BLaER1 treated with 17β-estradiol and CSF1 and Interleukin-3, amounts not matched to agents 10 nM and 100 nM (cell line): ENCODE measurements around the gene GAL3ST2.

Experiments used
- H3K27ac ChIP-seq, 11 experiments: shearing (Covaris generic); formaldehyde crosslinking; 2 replicates each; pipeline ENCODE4 v1.8.1; 2022
- H3K27me3 ChIP-seq, 11 experiments: shearing (Covaris generic); formaldehyde crosslinking; 2 replicates each; pipeline ENCODE4 v1.8.1; 2022
- H3K36me3 ChIP-seq, 11 experiments: shearing (Covaris generic); formaldehyde crosslinking; 2 replicates each; pipeline ENCODE4 v1.8.1; 2022
- H3K4me1 ChIP-seq, 10 experiments: shearing (Covaris generic); formaldehyde crosslinking; 2 replicates each; pipeline ENCODE4 v1.8.1; 2022
- H3K4me2 ChIP-seq, 11 experiments: shearing (Covaris generic); formaldehyde crosslinking; 2 replicates each; pipeline ENCODE4 v1.8.1; 2022
- H3K4me3 ChIP-seq, 10 experiments: shearing (Covaris generic); formaldehyde crosslinking; 2 replicates each; pipeline ENCODE4 v1.8.1; 2022
- H3K9ac ChIP-seq, 11 experiments: shearing (Covaris generic); formaldehyde crosslinking; 2 replicates each; pipeline ENCODE4 v1.8.1; 2022
- H3K9me3 ChIP-seq, 11 experiments: shearing (Covaris generic); formaldehyde crosslinking; replicated peaks in 1 of 11; 2 replicates each; pipeline ENCODE4 v1.8.1; 2022
- H4K20me1 ChIP-seq, 11 experiments: shearing (Covaris generic); formaldehyde crosslinking; 2 replicates each; pipeline ENCODE4 v1.8.1; 2022
- Cebpa-rat ChIP-seq, 11 experiments: shearing (Covaris generic); IDR thresholded peaks; 2 replicates each; pipeline ENCODE4 v1.8.1; 2022

The GAL3ST2 gene

GRCh38 chr2:241734208-241734466 is 42.5 kb upstream of the GAL3ST2 start:
- Histone ChIP-seq H3K9ac (peak overlapping the region; percentile 88 to 96 (median 94)), H3K9me3 (no peaks in the 10 kb centered on the region), H3K4me3 (peak overlapping the region; percentile 77 to 95 (median 80)), H4K20me1 (peaks cover 0 to 22% (median 8%) of the 10 kb centered on the region in 11 experiments; a peak in 6 of 22 replicates), H3K4me2 (peak overlapping the region; percentile 78 to 98 (median 92)), H3K4me1 (peaks cover 78 to 87% (median 85%) of the 10 kb centered on the region in 10 experiments), H3K27me3 (no peaks in the 10 kb centered on the region), H3K36me3 (peaks cover 0 to 16% (median 5%) of the 10 kb centered on the region in 11 experiments; a peak in 6 of 22 replicates), H3K27ac (peak overlapping the region; percentile 91 to 98 (median 94))
- no peak for TF ChIP-seq Cebpa-rat (IDR thresholded peaks at IDR 0.05)

- TF ChIP-seq Cebpa-rat (IDR thresholded peaks at IDR 0.05) = no peak
- peak within 1 kb of the TSS; percentile 91 to 98 (median 94) for H3K27ac ChIP-seq
- peaks cover 80 to 90% (median 88%) of the 10 kb centered on the region in 10 experiments for H3K4me1 ChIP-seq
Measured at GRCh38 chr2:241734467-241735208, 42.0 kb upstream of the GAL3ST2 start, which contains the start of gene D2HGDH. TSS of gene D2HGDH (plus strand) at chr2:241734630. CDS start at chr2:241735225, 595 bp downstream.

GRCh38 chr2:241736111-241736510 is 40.5 kb upstream of the GAL3ST2 start:
- H3K4me1 ChIP-seq = peaks cover 80 to 90% (median 88%) of the 10 kb centered on the region in 10 experiments
- H3K9ac ChIP-seq = peak overlapping the region; percentile 88 to 96 (median 94); a peak in 18 of 22 replicates
- peaks cover 0 to 40% (median 8%) of the 10 kb centered on the region in 11 experiments; a peak in 9 of 22 replicates for H4K20me1 ChIP-seq
- H3K27ac ChIP-seq = peak overlapping the region in 10 of 11 experiments; percentile 92 to 98 (median 94); a peak in 17 of 22 replicates
- no peak for TF ChIP-seq Cebpa-rat (IDR thresholded peaks at IDR 0.05)
- H3K4me2 ChIP-seq = peak overlapping the region; percentile 85 to 99 (median 97)
- peak overlapping the region in 8 of 10 experiments; percentile 77 to 95 (median 80); a peak in 13 of 20 replicates for H3K4me3 ChIP-seq
- no peaks in the 10 kb centered on the region for H3K27me3 ChIP-seq
- H3K36me3 ChIP-seq = peaks cover 0 to 21% (median 5%) of the 10 kb centered on the region in 11 experiments; a peak in 6 of 22 replicates
- no peaks in the 10 kb centered on the region for H3K9me3 ChIP-seq

More at GRCh38 chr2:241734467-241735208, 42.0 kb upstream of the GAL3ST2 start, which contains the start of gene D2HGDH:
- Histone ChIP-seq H3K9ac (peak within 1 kb of the TSS; percentile 88 to 96 (median 94)), H4K20me1 (peaks cover 0 to 27% (median 8%) of the 10 kb centered on the region in 11 experiments; a peak in 8 of 22 replicates), H3K9me3 (no peaks in the 10 kb centered on the region), H3K4me2 (peak within 1 kb of the TSS; percentile 88 to 99 (median 97)), H3K4me3 (peak within 1 kb of the TSS; percentile 77 to 95 (median 80)), H3K27me3 (no peaks in the 10 kb centered on the region), H3K36me3 (peaks cover 0 to 20% (median 5%) of the 10 kb centered on the region in 11 experiments; a peak in 6 of 22 replicates)

GRCh38 chr2:241738040-241738686 is 38.5 kb upstream of the GAL3ST2 start:
- TF ChIP-seq Cebpa-rat (IDR thresholded peaks at IDR 0.05) = no peak
- Histone ChIP-seq H4K20me1 (peaks cover 0 to 52% (median 8%) of the 10 kb centered on the region in 11 experiments; a peak in 9 of 22 replicates), H3K36me3 (peaks cover 0 to 21% (median 5%) of the 10 kb centered on the region in 11 experiments; a peak in 6 of 22 replicates), H3K4me3 (no peak overlapping the region), H3K9ac (peak overlapping the region in 5 of 11 experiments; percentile 8 to 62 (median 21); a peak in 7 of 22 replicates), H3K27ac (peak overlapping the region in 6 of 11 experiments; percentile 19 to 80 (median 76); a peak in 10 of 22 replicates), H3K4me1 (peaks cover 84 to 92% (median 89%) of the 10 kb centered on the region in 10 experiments), H3K4me2 (peak overlapping the region; percentile 82 to 99 (median 96)), H3K9me3 (no peaks in the 10 kb centered on the region), H3K27me3 (no peaks in the 10 kb centered on the region)

- peaks cover 0 to 58% (median 8%) of the 10 kb centered on the region in 11 experiments; a peak in 9 of 22 replicates for H4K20me1 ChIP-seq
- peak overlapping the region in 1 of 10 experiments; percentile 8; a peak in 1 of 20 replicates for H3K4me3 ChIP-seq
- no peaks in the 10 kb centered on the region for H3K9me3 ChIP-seq
- peaks cover 0 to 27% (median 8%) of the 10 kb centered on the region in 11 experiments; a peak in 12 of 22 replicates for H3K36me3 ChIP-seq
- H3K4me2 ChIP-seq = peak overlapping the region; percentile 82 to 99 (median 96)
- no peaks in the 10 kb centered on the region for H3K27me3 ChIP-seq
- H3K4me1 ChIP-seq = peaks cover 84 to 92% (median 89%) of the 10 kb centered on the region in 10 experiments
- peak overlapping the region in 10 of 11 experiments; percentile 64 to 85 (median 78); a peak in 18 of 22 replicates for H3K27ac ChIP-seq
- peak overlapping the region in 9 of 11 experiments; percentile 5 to 66 (median 34); a peak in 10 of 22 replicates for H3K9ac ChIP-seq
- TF ChIP-seq Cebpa-rat (IDR thresholded peaks at IDR 0.05) = no peak
Measured at GRCh38 chr2:241739177-241739576, 37.4 kb upstream of the GAL3ST2 start.

GRCh38 chr2:241739651-241740050 is 37.0 kb upstream of the GAL3ST2 start:
- H4K20me1 ChIP-seq = peaks cover 0 to 59% (median 8%) of the 10 kb centered on the region in 11 experiments; a peak in 9 of 22 replicates
- H3K4me3 ChIP-seq = peak overlapping the region in 1 of 10 experiments; percentile 8; a peak in 2 of 20 replicates
- H3K36me3 ChIP-seq = peaks cover 2 to 32% (median 9%) of the 10 kb centered on the region in 11 experiments; a peak in 13 of 22 replicates
- H3K9ac ChIP-seq = peak overlapping the region in 9 of 11 experiments; percentile 5 to 66 (median 52); a peak in 12 of 22 replicates
- peak overlapping the region; percentile 82 to 99 (median 96) for H3K4me2 ChIP-seq
- TF ChIP-seq Cebpa-rat (IDR thresholded peaks at IDR 0.05) = no peak
- H3K4me1 ChIP-seq = peaks cover 89 to 96% (median 93%) of the 10 kb centered on the region in 10 experiments
- H3K9me3 ChIP-seq = no peaks in the 10 kb centered on the region
- H3K27me3 ChIP-seq = no peaks in the 10 kb centered on the region
- peak overlapping the region in 10 of 11 experiments; percentile 64 to 85 (median 78); a peak in 18 of 22 replicates for H3K27ac ChIP-seq

GRCh38 chr2:241741016-241741415 is 35.6 kb upstream of the GAL3ST2 start:
- peak in 10 of 11 experiments; percentile 52 to 94 (median 88); a peak in 19 of 22 replicates for TF ChIP-seq Cebpa-rat (IDR thresholded peaks at IDR 0.05)
- peaks cover 96 to 100% (median 100%) of the 10 kb centered on the region in 10 experiments for H3K4me1 ChIP-seq
- H3K27ac ChIP-seq = peak overlapping the region in 10 of 11 experiments; percentile 64 to 85 (median 78); a peak in 20 of 22 replicates
- H4K20me1 ChIP-seq = peaks cover 0 to 56% (median 6%) of the 10 kb centered on the region in 11 experiments; a peak in 9 of 22 replicates
- H3K27me3 ChIP-seq = no peaks in the 10 kb centered on the region
- H3K9me3 ChIP-seq = no peaks in the 10 kb centered on the region
- H3K4me3 ChIP-seq = peak overlapping the region in 2 of 10 experiments; percentile 42 to 46; a peak in 6 of 20 replicates
- H3K4me2 ChIP-seq = peak overlapping the region; percentile 82 to 99 (median 96)
- peaks cover 3 to 40% (median 11%) of the 10 kb centered on the region in 11 experiments; a peak in 14 of 22 replicates for H3K36me3 ChIP-seq
- H3K9ac ChIP-seq = peak overlapping the region in 10 of 11 experiments; percentile 19 to 68 (median 56); a peak in 16 of 22 replicates
